RWPE1 (cell line): ENCODE results near the gene CDK8.
"Not testable (repeated sequence)": the region's sequence is repeated elsewhere in the genome, so short reads cannot be mapped to it uniquely, and the experiment has no call there.

Source experiments
- CTCF ChIA-PET: fragments of 350-600 bp; sonication (Branson Sonifier 250); formaldehyde crosslinking; extraction: SDS; loops from one replicate; lab custom pipeline; 2021; lab: Yijun Ruan, JAX
- POLR2A ChIA-PET: fragments of 400-600 bp; formaldehyde crosslinking; extraction: SDS; loops from one replicate; lab custom pipeline; 2020; ENCODE audit warnings: antibody characterized with exemption; ENCODE audit not compliant: low non-redundant PET; lab: Yijun Ruan, JAX
- DNase-seq: peaks from one replicate; pipeline ENCODE4 v3.0.0; 2012; ENCODE audit warnings: low spot score
- H3K27ac ChIP-seq: fragments of 450-650 bp; 2 replicates; pipeline ENCODE4 v1.5.1; 2017
- TF ChIP-seq, protein P1 (sequence below): fragments of 450-650 bp; conservative IDR thresholded peaks from 2 replicates; pipeline ENCODE4 v1.5.1; 2017; ENCODE audit warnings: low read depth, mild to moderate bottlenecking

The CDK8 gene

DNA sequence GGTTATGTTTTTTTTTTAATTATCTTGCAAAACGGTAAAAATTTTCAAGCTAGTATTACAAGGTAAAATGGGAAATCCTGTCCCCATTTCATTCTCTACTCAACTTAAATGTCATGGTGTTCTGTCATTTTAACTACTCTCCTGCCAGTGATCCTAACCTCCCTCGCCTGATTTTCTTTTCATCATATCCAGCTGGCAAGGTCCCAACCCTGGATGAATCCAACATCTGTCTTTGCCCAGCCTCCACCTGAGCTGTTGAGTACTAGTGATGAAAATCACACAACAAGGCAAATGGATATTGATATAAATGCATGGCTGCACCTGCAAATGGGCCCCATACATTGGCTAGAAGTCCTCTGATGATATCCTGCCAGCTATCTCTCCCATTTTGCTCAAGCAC lies 6.9 kb upstream of the CDK8 start:
- no peak for DNase-seq
- ChIA-PET CTCF (interaction anchor here (0.6 kb wide), 1 partner anchor 255 kb away, joined by 3 read pairs; no protein-coding TSS in a partner anchor), POLR2A (no interaction called here)
- TF ChIP-seq, protein P1, sequence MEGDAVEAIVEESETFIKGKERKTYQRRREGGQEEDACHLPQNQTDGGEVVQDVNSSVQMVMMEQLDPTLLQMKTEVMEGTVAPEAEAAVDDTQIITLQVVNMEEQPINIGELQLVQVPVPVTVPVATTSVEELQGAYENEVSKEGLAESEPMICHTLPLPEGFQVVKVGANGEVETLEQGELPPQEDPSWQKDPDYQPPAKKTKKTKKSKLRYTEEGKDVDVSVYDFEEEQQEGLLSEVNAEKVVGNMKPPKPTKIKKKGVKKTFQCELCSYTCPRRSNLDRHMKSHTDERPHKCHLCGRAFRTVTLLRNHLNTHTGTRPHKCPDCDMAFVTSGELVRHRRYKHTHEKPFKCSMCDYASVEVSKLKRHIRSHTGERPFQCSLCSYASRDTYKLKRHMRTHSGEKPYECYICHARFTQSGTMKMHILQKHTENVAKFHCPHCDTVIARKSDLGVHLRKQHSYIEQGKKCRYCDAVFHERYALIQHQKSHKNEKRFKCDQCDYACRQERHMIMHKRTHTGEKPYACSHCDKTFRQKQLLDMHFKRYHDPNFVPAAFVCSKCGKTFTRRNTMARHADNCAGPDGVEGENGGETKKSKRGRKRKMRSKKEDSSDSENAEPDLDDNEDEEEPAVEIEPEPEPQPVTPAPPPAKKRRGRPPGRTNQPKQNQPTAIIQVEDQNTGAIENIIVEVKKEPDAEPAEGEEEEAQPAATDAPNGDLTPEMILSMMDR, result no peak
- H3K27ac ChIP-seq, result no peak overlapping the region

DNA sequence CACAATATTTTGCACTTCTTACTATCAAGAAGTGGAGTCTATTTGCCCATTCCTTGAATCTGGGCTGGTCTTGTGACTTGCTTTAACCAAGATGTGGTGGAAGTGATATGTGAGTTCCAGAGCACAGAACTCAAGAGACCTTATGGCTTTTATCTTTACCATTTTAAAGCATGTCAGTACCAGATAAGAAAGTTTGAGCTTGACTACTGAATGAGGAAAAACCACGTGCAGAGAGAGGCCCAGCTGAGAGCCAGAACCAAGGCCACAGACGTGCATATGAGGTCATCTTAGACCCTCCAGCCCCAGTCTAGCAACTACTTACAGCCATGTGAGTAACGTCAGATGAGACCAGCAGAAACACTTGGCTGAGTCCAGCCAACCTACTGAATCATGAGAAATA lies 6.3 kb upstream of the CDK8 start:
- DNase-seq, result no peak
- ChIA-PET POLR2A (no interaction called here), CTCF (no interaction called here)
- no peak overlapping the region for H3K27ac ChIP-seq
- TF ChIP-seq, protein P1, result no peak

DNA sequence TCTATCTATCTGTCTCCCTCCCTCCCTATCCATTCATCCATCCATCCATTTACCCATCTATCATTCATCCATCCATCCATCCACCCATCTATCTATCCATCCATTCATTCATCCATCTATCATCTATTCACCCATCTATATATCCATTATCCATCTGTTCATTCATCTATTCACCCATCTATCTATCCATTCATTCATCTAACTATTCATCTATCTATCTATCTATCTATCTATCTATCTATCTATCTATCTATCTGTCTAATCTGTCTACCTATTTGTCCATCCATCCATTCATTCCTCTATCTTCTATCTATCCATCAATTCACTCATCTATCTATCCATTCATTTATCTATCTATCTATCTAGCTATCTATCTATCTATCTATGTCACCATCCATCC lies 4.4 kb upstream of the CDK8 start:
- ChIA-PET CTCF (no interaction called here), POLR2A (no interaction called here)
- H3K27ac ChIP-seq, result no peak overlapping the region
- no peak for DNase-seq
- TF ChIP-seq, protein P1, result no peak

DNA sequence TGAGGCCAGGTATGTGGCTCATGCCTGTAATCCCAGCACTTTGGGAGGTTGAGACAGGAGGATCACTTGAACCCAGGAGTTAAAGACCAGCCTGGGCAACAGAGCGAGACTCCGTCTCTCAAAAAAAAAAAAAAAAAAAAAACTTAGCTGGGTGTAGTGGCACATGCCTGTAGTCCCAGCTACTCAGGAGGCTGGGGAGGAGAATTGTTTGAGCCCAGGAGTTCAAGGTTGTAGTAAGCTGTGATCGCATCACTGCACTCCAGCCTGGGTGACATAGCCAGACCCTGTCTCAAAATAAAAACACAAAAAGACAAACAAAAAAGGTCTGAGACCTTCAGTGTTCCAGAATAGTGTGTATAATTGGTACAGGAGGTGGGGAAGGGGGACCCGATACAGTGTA lies 1.9 kb upstream of the CDK8 start:
- DNase-seq, H3K27ac ChIP-seq, POLR2A ChIA-PET: not testable (repeated sequence)
- CTCF ChIA-PET, result interaction anchor here (0.6 to 0.7 kb wide), 4 partner anchors 67 to 1521 kb away, joined by 3 to 6 read pairs (median 4); no protein-coding TSS in a partner anchor

DNA sequence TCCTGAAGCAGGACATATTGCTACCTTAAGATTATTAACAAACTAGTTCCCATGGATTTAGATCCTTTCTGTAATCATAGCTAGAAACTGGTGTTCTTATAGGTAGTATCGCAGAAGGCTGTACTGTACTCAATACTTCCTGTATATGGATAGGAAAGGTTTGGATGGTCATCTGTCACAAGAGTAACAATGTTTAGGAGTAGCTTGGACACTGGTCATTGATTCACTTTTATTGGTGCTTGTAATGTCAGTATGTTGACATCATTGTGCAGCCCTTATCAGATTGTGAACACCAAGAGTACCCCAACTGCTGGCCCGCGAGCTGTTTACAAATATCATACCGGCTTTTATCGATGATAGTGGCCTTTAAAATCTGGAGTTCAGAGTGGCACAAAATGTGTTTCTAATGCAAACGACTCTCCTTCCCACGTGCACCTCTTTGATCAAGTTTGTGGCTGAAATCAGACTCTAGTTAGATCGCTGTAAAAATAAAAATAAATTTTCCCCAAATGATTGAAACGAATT lies 605 bp upstream of the CDK8 start:
- POLR2A ChIA-PET, result no interaction called here
- CTCF ChIA-PET, result interaction anchor here (0.7 kb wide), 1 partner anchor 222 kb away, joined by 3 read pairs; no protein-coding TSS in a partner anchor

DNA sequence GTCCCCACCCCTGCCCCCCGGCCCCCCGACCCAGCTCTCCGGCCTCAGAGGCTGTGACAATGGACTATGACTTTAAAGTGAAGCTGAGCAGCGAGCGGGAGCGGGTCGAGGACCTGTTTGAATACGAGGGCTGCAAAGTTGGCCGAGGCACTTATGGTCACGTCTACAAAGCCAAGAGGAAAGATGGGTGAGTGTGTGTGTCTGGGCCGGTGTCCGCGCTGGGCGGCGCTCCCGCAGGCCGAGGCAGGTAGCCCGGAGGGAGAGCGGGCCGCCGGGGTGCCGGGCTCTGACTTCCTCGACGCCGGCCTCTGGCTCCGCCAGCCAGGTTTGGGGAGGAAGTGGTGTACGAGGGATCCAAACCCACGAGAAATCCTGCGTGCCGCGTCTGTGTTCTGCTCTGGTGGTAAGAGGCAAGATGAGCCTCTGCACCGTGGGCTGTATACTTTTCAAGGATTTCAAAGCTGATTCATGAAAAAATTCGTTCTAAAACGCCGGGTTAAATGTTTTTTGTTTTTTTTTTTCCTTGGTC lies 718 bp downstream of the CDK8 start:
- H3K27ac ChIP-seq, result peak overlapping the region; percentile 92
- POLR2A ChIA-PET, result interaction anchor here (0.7 kb wide), 1 partner anchor 175 kb away, joined by 3 read pairs; no protein-coding TSS in a partner anchor
- CTCF ChIA-PET, result interaction anchor here (0.6 to 1.1 kb wide), 3 partner anchors 14 to 630 kb away, joined by 3 to 5 read pairs (median 4); no protein-coding TSS in a partner anchor
- TF ChIP-seq, protein P1, result no peak
- DNase-seq, result peak; percentile 36

More for the DNA sequence above, 605 bp upstream of the CDK8 start:
- no peak for DNase-seq
- TF ChIP-seq, protein P1, result no peak
- peak overlapping the region; percentile 92 for H3K27ac ChIP-seq

DNA sequence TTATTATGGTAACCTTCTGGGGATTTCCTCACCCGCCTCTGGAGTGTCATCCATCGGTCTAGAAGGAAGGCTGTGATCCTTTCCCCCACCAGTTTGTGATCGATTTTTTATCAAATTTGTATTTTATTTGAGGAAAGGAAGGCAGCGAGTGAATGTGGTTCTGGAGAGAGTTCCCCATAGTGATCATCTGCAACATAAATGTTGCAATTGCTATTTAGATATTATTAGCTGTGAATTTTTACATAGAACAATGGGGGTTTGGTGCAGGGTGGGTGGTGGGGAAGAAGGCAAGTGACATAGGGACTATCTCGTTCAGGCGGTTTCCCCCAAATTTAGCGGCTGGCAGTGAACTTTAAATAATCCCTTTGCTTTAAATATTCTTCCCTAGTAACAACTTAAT lies 1.2 kb downstream of the CDK8 start:
- peak overlapping the region; percentile 92; the same call in 1 of the 2 replicates for H3K27ac ChIP-seq
- no peak for DNase-seq
- ChIA-PET CTCF (interaction anchor here (0.6 to 1.3 kb wide), 8 partner anchors 9 to 629 kb away, joined by 3 to 6 read pairs (median 3); no protein-coding TSS in a partner anchor), POLR2A (interaction anchor here (0.7 kb wide), 1 partner anchor 175 kb away, joined by 3 read pairs; no protein-coding TSS in a partner anchor)
- TF ChIP-seq, protein P1, result no peak
